ENCODE measurements around the gene FCAMR.
A peak's percentile ranks its signal among the peaks of the same experiment; 100 is the strongest.

DNA sequence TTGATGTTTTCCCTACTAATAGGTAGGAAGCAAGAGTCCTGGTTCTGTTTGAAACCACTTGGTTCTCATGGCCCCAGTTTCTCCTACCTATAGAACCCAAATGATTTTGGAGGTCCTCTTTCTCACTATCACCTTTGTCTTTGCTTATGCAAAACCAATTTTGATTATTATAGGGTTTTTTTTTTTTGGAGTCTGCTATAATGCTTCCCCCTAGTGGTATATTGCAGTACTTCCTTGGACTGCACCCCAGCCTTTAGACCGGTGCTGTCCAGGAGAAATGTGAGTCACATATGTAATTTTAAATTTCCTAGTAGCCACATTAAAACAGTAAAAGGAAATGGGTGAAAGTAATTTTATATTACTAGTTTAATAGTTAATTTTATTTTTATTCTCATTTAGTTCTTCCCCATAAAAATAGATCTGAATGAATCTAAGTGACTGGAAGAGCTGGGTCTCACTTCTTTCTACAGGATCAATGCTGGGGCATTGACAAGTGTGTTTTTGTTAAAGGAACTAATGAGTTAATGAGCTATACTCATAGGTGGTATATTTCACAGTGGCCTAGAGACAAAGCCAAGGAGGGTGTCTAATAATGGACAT lies 59.1 kb downstream of the FCAMR start:
- TF ChIP-seq POLR2A (IDR thresholded peaks at IDR 0.05; ENCODE audit: low read depth, low read length): no peak
- TF ChIP-seq, protein P1, sequence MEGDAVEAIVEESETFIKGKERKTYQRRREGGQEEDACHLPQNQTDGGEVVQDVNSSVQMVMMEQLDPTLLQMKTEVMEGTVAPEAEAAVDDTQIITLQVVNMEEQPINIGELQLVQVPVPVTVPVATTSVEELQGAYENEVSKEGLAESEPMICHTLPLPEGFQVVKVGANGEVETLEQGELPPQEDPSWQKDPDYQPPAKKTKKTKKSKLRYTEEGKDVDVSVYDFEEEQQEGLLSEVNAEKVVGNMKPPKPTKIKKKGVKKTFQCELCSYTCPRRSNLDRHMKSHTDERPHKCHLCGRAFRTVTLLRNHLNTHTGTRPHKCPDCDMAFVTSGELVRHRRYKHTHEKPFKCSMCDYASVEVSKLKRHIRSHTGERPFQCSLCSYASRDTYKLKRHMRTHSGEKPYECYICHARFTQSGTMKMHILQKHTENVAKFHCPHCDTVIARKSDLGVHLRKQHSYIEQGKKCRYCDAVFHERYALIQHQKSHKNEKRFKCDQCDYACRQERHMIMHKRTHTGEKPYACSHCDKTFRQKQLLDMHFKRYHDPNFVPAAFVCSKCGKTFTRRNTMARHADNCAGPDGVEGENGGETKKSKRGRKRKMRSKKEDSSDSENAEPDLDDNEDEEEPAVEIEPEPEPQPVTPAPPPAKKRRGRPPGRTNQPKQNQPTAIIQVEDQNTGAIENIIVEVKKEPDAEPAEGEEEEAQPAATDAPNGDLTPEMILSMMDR (conservative IDR thresholded peaks at IDR 0.05; ENCODE audit: low read depth, low read length): peak; percentile 90
- TF ChIP-seq MXI1 (IDR thresholded peaks at IDR 0.05; ENCODE audit: borderline replicate concordance, low read depth, low read length): no peak
- TF ChIP-seq, protein P2, sequence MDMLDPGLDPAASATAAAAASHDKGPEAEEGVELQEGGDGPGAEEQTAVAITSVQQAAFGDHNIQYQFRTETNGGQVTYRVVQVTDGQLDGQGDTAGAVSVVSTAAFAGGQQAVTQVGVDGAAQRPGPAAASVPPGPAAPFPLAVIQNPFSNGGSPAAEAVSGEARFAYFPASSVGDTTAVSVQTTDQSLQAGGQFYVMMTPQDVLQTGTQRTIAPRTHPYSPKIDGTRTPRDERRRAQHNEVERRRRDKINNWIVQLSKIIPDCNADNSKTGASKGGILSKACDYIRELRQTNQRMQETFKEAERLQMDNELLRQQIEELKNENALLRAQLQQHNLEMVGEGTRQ (IDR thresholded peaks at IDR 0.05; ENCODE audit: low read depth, low read length): no peak
- peak; percentile 77 for TF ChIP-seq RAD21 (IDR thresholded peaks at IDR 0.05; ENCODE audit: low read length)
- no peak for TF ChIP-seq BHLHE40 (IDR thresholded peaks at IDR 0.05; ENCODE audit: low read depth, low read length)
- TF ChIP-seq NFE2L2 (IDR thresholded peaks at IDR 0.05; ENCODE audit: low read depth, low read length): no peak
- TF ChIP-seq RCOR1 (IDR thresholded peaks at IDR 0.05; ENCODE audit: insufficient replicate concordance, low read length): no peak
- TF ChIP-seq MAZ (IDR thresholded peaks at IDR 0.05; ENCODE audit: borderline replicate concordance, low read depth, low read length): no peak
- TF ChIP-seq CEBPB (IDR thresholded peaks at IDR 0.05; ENCODE audit: low read depth, low read length): no peak
- TF ChIP-seq RFX5 (IDR thresholded peaks at IDR 0.05; ENCODE audit: low read depth, low read length): no peak

Measured in IMR-90 (cell line).